Natural killer cell (primary cell): Measurements from ENCODE around the gene TRIM28. TPM values are rescaled to one million over a fixed set of nuclear protein-coding genes. Genes with fewer than 3 reads are reported as not detected.

ENCODE experiments used
- ATAC-seq, 3 donors: fragments of 150-1000 bp in 2 of 3; fragments of 200-7000 bp in 1 of 3; cut with Tn5 transposase; 1 replicate in 1 of 3; 2 replicates in 2 of 3; pipeline ENCODE4 v1.10.0; 2021; ENCODE audit warnings: mild to moderate bottlenecking in 2 of 3, moderate library complexity in 2 of 3
- DNase-seq, 2 donors: peaks; one replicate each; pipeline versions ENCODE4 v3.0.0 to v3.0.0-alpha.2; 2013 to 2021; ENCODE audit warnings: mixed read lengths in 1 of 2
- H3K27ac ChIP-seq: one replicate; pipeline ENCODE4 v1.5.1; 2013; ENCODE audit warnings: mild to moderate bottlenecking, low read length
- H3K27me3 ChIP-seq: one replicate; pipeline ENCODE4 v1.6.1; 2013; ENCODE audit warnings: low read length; ENCODE audit not compliant: control insufficient read depth, insufficient read depth
- H3K36me3 ChIP-seq: one replicate; pipeline ENCODE4 v1.6.1; 2013; ENCODE audit warnings: low read length; ENCODE audit not compliant: control insufficient read depth, insufficient read depth
- H3K4me1 ChIP-seq: one replicate; pipeline ENCODE4 v1.6.1; 2013; ENCODE audit warnings: low read length; ENCODE audit not compliant: control insufficient read depth, insufficient read depth
- H3K4me3 ChIP-seq: one replicate; pipeline ENCODE4 v1.5.1; 2013; ENCODE audit warnings: low read length
- H3K9me3 ChIP-seq: one replicate; pipeline ENCODE4 v1.6.1; 2013; ENCODE audit warnings: low read length; ENCODE audit not compliant: control insufficient read depth, insufficient read depth
- H3K27ac Mint-ChIP-seq, 2 donors: one replicate each; pipeline ENCODE4 v1.8.0; 2022; ENCODE audit warnings: mild to moderate bottlenecking in 2 of 2, mixed read lengths in 2 of 2, moderate library complexity in 1 of 2
- H3K27me3 Mint-ChIP-seq, 2 donors: one replicate each; pipeline ENCODE4 v1.8.0; 2022; ENCODE audit warnings: low read depth in 2 of 2, mixed read lengths in 2 of 2
- H3K36me3 Mint-ChIP-seq: one replicate; pipeline ENCODE4 v1.8.0; 2022; ENCODE audit warnings: mixed read lengths
- H3K4me1 Mint-ChIP-seq, 2 donors: one replicate each; pipeline ENCODE4 v1.8.0; 2022; ENCODE audit warnings: mixed read lengths in 2 of 2
- H3K4me3 Mint-ChIP-seq: one replicate; pipeline ENCODE4 v1.8.0; 2022; ENCODE audit warnings: mild to moderate bottlenecking, moderate library complexity, mixed read lengths
- H3K9me3 Mint-ChIP-seq, 2 donors: one replicate each; pipeline ENCODE4 v1.8.0; 2022; ENCODE audit warnings: mixed read lengths in 2 of 2
- CTCF ChIP-seq: fragments of 200-600 bp; IDR thresholded peaks from one replicate; pipeline ENCODE4 v1.8.0; 2022; ENCODE audit warnings: antibody characterized with exemption
- WGBS: methylation state at CpG from one replicate; pipeline ENCODE4 v1.1.7; 2013; ENCODE audit warnings: missing lambda C conversion rate; ENCODE audit not compliant: insufficient coverage; 5-methylcytosine and 5-hydroxymethylcytosine counted together
- intact Hi-C: fragments of 100-400 bp; cut with micrococcal nuclease; formaldehyde crosslinking; loops from one replicate; pipeline ENCODE4 v1.14.2; 2022
- total RNA-seq, 4 donors: library from RNA; stranded (reverse); fragments of 120-200 nt in 1 of 4; gene quantifications; one replicate each; pipeline versions ENCODE4 v1.2.3 to v1.2.4, GENCODE V29; 2013 to 2022

The TRIM28 gene
- total RNA-seq, 3 donors from 2014 or later (not counting 1 experiment from before 2014, with no cell fraction given), result 330 to 451 (median 408) TPM

GRCh38 chr19:58560007-58560887 is 16.4 kb downstream of the TRIM28 start:
- H3K4me3 Mint-ChIP-seq, result peak overlapping the region; percentile 98
- Histone ChIP-seq H3K4me1 (peaks cover 68% of the 10 kb centered on the region), H3K4me3 (no peak overlapping the region), H3K27ac (peak overlapping the region; percentile 100), H3K27me3 (no peaks in the 10 kb centered on the region), H3K9me3 (no peaks in the 10 kb centered on the region), H3K36me3 (peaks cover 15% of the 10 kb centered on the region)
- peak overlapping the region; percentile 99 for H3K27ac Mint-ChIP-seq
- intact Hi-C loops, result no loop called here
- peaks cover 38 to 79% of the 10 kb centered on the region in 2 donors for H3K4me1 Mint-ChIP-seq
- 90% methylated on average over 8 of the region's 8 CpGs for WGBS
- no peak for TF ChIP-seq CTCF
- H3K9me3 Mint-ChIP-seq, result no peaks in the 10 kb centered on the region
- no peak for ATAC-seq
- H3K27me3 Mint-ChIP-seq, result no peaks in the 10 kb centered on the region
- DNase-seq, result peak in 1 of 2 donors; percentile 23
- H3K36me3 Mint-ChIP-seq, result no peaks in the 10 kb centered on the region

- no peaks in the 10 kb centered on the region for H3K27me3 ChIP-seq
- Mint-ChIP-seq H3K27ac (peak overlapping the region; percentile 43 to 99), H3K36me3 (no peaks in the 10 kb centered on the region), H3K4me1 (peaks cover 36 to 76% of the 10 kb centered on the region in 2 donors), H3K4me3 (peak overlapping the region; percentile 98), H3K27me3 (no peaks in the 10 kb centered on the region), H3K9me3 (no peaks in the 10 kb centered on the region)
- peak overlapping the region; percentile 73 for H3K27ac ChIP-seq
- ATAC-seq (no peak), DNase-seq (no peak)
- peaks cover 63% of the 10 kb centered on the region for H3K4me1 ChIP-seq
- H3K9me3 ChIP-seq, result no peaks in the 10 kb centered on the region
- intact Hi-C loops, result no loop called here
- H3K4me3 ChIP-seq, result no peak overlapping the region
- no peak for TF ChIP-seq CTCF
- H3K36me3 ChIP-seq, result peaks cover 11% of the 10 kb centered on the region
These were observed 17.1 kb downstream of the TRIM28 start for GRCh38 chr19:58560921-58561320.

GRCh38 chr19:58561373-58562121 is 17.7 kb downstream of the TRIM28 start:
- peaks cover 58% of the 10 kb centered on the region for H3K4me1 ChIP-seq
- intact Hi-C loops, result no loop called here
- Mint-ChIP-seq H3K9me3 (no peaks in the 10 kb centered on the region), H3K4me3 (peak overlapping the region; percentile 84), H3K27ac (peak overlapping the region; percentile 43 to 99), H3K4me1 (peaks cover 36 to 71% of the 10 kb centered on the region in 2 donors), H3K27me3 (no peaks in the 10 kb centered on the region), H3K36me3 (no peaks in the 10 kb centered on the region)
- H3K4me3 ChIP-seq, result peak overlapping the region; percentile 31
- TF ChIP-seq CTCF, result no peak
- H3K27ac ChIP-seq, result peak overlapping the region; percentile 73
- peaks cover 5% of the 10 kb centered on the region for H3K36me3 ChIP-seq
- WGBS, result 82% methylated on average over 16 of the region's 16 CpGs
- no peaks in the 10 kb centered on the region for H3K9me3 ChIP-seq
- H3K27me3 ChIP-seq, result no peaks in the 10 kb centered on the region
- no peak for DNase-seq
- no peak for ATAC-seq
